ENCODE results near the gene UNCX.
"Not testable (repeated sequence)": the region's sequence is repeated elsewhere in the genome, so short reads cannot be mapped to it uniquely, and the experiment has no call there.

The UNCX gene

GRCh38 chr7:1268076-1268815, 35.6 kb downstream of the UNCX start:
- no peak for DNase-seq (ENCODE audit: low read depth)
- TF ChIP-seq CTCF (IDR thresholded peaks at IDR 0.05; ENCODE audit: control insufficient read depth, insufficient read depth, low read depth, low read length, missing control alignments): no peak

GRCh38 chr7:1268866-1269265, 36.2 kb downstream of the UNCX start:
- no peak for TF ChIP-seq CTCF (IDR thresholded peaks at IDR 0.05; ENCODE audit: control insufficient read depth, insufficient read depth, low read depth, low read length, missing control alignments)
- no peak for DNase-seq (ENCODE audit: low read depth)
- H3K4me3 ChIP-seq (ENCODE audit: control insufficient read depth, low read depth, low read length): no peak overlapping the region

More at GRCh38 chr7:1268076-1268815, 35.6 kb downstream of the UNCX start:
- no peak overlapping the region for H3K4me3 ChIP-seq (ENCODE audit: control insufficient read depth, low read depth, low read length)

- no peak for TF ChIP-seq CTCF (IDR thresholded peaks at IDR 0.05; ENCODE audit: control insufficient read depth, insufficient read depth, low read depth, low read length, missing control alignments)
- DNase-seq (ENCODE audit: low read depth): no peak
- H3K4me3 ChIP-seq (ENCODE audit: control insufficient read depth, low read depth, low read length): no peak overlapping the region
Observed at GRCh38 chr7:1269336-1269890, 36.7 kb downstream of the UNCX start.

GRCh38 chr7:1270181-1270580, 37.5 kb downstream of the UNCX start:
- TF ChIP-seq CTCF (IDR thresholded peaks at IDR 0.05; ENCODE audit: control insufficient read depth, insufficient read depth, low read depth, low read length, missing control alignments): no peak

GRCh38 chr7:1271046-1271445, 38.4 kb downstream of the UNCX start:
- DNase-seq (ENCODE audit: low read depth): no peak
- H3K4me3 ChIP-seq (ENCODE audit: control insufficient read depth, low read depth, low read length): no peak overlapping the region
- no peak for TF ChIP-seq CTCF (IDR thresholded peaks at IDR 0.05; ENCODE audit: control insufficient read depth, insufficient read depth, low read depth, low read length, missing control alignments)

More at GRCh38 chr7:1270181-1270580, 37.5 kb downstream of the UNCX start:
- H3K4me3 ChIP-seq (ENCODE audit: control insufficient read depth, low read depth, low read length): no peak overlapping the region
- no peak for DNase-seq (ENCODE audit: low read depth)

- TF ChIP-seq CTCF (IDR thresholded peaks at IDR 0.05; ENCODE audit: control insufficient read depth, insufficient read depth, low read depth, low read length, missing control alignments): no peak
- DNase-seq (ENCODE audit: low read depth): no peak
- H3K4me3 ChIP-seq (ENCODE audit: control insufficient read depth, low read depth, low read length): no peak overlapping the region
Observed at GRCh38 chr7:1271656-1272055, 39.0 kb downstream of the UNCX start.

GRCh38 chr7:1272136-1272535, 39.5 kb downstream of the UNCX start:
- not testable (repeated sequence) for DNase-seq (ENCODE audit: low read depth); H3K4me3 ChIP-seq (ENCODE audit: control insufficient read depth, low read depth, low read length)
